ENCODE data around the gene GNAS-AS1.
A peak's percentile ranks its signal among the peaks of the same experiment; 100 is the strongest.

The GNAS-AS1 gene

DNA sequence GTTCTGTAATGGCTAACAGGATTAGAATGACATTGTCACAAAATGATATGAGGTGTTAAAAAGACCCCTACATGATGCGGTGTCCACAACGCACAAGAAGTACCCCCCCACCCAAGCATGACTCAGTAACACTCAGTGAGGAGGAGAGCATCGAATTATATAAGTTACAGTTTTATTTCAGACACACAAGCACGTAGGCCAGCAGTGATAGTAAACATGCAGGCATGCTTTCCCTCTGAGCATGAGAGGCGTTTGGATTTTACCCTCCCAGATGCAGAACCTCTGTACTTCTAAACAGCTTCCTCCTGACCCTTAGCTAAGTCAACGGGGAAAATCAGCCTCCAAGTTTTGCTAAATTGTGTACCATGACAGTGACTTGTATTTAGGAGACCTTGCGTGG is 25.7 kb upstream of the GNAS-AS1 start:
- Mint-ChIP-seq H3K27me3 (no peaks in the 10 kb centered on the region), H3K9me3 (no peaks in the 10 kb centered on the region), H3K4me1 (ENCODE audit: low read depth) (peaks cover 15% of the 10 kb centered on the region), H3K27ac (no peak overlapping the region), H3K36me3 (ENCODE audit: low read depth) (no peaks in the 10 kb centered on the region), H3K4me3 (no peak overlapping the region)

DNA sequence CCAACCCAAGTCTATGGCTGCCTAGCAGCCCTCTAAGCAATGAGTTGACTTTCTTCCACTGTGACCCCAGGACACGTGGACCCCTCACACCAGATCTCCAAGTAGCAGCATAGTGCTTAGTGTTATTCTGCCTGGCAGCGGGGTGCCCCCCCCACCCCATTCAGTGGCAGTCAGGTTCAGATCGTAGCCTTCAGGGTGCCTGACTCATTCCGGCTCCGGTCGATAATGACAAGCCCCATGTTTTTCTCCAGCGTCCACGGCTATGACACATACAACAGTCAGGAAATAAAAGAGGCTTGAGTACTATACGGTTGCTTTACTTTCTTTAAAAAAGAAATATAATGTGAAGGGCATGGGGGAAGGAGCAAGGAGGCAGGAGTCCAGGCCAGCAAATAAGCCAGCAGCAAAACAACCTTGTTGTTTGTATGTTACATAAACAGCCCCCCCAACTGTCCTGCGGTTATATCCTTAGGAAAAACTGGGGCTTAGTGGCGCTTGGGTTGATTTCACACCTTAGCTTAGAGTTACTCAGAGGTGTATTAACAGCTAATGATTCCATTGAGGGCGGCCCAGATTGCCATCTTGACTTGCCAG is 24.9 kb upstream of the GNAS-AS1 start:
- Mint-ChIP-seq H3K4me1 (ENCODE audit: low read depth) (peaks cover 20% of the 10 kb centered on the region), H3K27ac (no peak overlapping the region), H3K9me3 (no peaks in the 10 kb centered on the region), H3K4me3 (no peak overlapping the region), H3K27me3 (no peaks in the 10 kb centered on the region), H3K36me3 (ENCODE audit: low read depth) (no peaks in the 10 kb centered on the region)

DNA sequence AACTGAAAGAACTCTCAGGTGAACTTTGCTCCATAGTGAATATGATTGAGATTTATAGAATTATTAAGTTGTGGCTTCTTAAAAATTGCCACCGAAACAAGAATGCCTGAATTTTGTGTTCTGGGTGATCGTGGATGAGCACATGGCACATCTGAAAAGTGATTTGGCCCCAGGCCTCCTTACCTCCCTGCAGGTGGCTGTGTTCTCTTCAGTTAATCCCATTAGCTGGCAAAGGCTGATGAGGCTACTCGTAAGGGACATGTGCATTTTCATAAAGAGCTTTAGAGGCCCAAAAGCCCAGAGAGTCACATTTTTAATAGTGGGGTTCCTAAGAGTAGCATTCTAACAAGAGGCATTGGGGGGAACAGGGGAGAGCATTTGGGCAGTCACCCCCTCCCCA is 24.4 kb upstream of the GNAS-AS1 start:
- peaks cover 25% of the 10 kb centered on the region for H3K4me1 Mint-ChIP-seq (ENCODE audit: low read depth)
- H3K27me3 Mint-ChIP-seq: no peaks in the 10 kb centered on the region
- H3K27ac Mint-ChIP-seq: no peak overlapping the region
- H3K36me3 Mint-ChIP-seq (ENCODE audit: low read depth): no peaks in the 10 kb centered on the region
- no peak overlapping the region for H3K4me3 Mint-ChIP-seq
- H3K9me3 Mint-ChIP-seq: no peaks in the 10 kb centered on the region

DNA sequence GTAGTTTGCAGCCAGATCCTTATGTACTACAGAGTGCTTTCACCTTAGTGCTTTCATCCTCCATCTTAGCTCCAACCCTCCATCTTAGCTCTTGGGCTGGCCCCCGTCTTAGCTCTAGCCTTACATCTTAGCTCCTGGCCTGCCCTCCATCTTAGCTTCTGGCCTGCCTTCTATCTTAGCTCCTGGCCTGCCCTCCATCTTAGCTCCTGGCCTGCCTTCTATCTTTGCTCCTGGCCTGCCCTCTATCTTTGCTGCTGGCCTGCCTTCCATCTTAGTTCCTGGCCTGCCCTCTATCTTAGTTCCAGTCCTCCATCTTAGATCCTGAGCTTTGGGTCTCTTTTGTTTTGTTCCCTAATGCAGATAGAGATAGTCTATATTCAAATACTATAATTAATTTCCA is 23.8 kb upstream of the GNAS-AS1 start:
- Mint-ChIP-seq H3K4me3 (no peak overlapping the region), H3K9me3 (no peaks in the 10 kb centered on the region), H3K27ac (no peak overlapping the region), H3K27me3 (no peaks in the 10 kb centered on the region), H3K36me3 (ENCODE audit: low read depth) (no peaks in the 10 kb centered on the region), H3K4me1 (ENCODE audit: low read depth) (peaks cover 27% of the 10 kb centered on the region)

DNA sequence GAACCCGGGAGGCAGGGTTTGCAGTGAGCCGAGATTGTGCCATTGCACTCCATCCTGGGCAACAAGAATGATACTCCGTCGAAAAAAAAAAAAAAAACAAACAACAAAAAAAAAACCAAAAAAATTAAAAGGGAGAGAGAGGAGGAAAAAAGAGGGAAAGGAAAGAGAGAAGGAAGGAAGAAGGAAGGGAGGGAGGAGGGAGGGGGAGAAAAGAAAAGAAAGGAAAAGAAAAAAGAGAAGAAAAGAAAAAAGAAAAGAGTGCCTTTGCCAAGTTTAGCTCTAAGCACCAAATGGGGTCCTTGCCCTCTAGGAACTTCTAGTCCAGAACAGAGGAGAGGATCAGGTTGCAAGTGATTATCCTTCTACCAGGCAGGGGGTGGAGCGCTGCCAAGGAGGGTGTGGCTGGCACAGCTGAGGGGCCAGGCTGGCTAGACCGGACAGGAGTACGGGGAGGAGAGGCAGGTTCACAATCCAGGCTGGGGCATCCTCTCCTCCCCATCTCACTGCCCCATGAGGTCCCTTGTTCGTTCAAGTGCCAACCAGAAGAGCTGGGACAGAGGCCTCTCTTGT is 20.9 kb upstream of the GNAS-AS1 start:
- Mint-ChIP-seq H3K36me3 (ENCODE audit: low read depth) (no peaks in the 10 kb centered on the region), H3K4me1 (ENCODE audit: low read depth) (peaks cover 12% of the 10 kb centered on the region), H3K9me3 (no peaks in the 10 kb centered on the region), H3K27me3 (no peaks in the 10 kb centered on the region), H3K27ac (no peak overlapping the region), H3K4me3 (no peak overlapping the region)

DNA sequence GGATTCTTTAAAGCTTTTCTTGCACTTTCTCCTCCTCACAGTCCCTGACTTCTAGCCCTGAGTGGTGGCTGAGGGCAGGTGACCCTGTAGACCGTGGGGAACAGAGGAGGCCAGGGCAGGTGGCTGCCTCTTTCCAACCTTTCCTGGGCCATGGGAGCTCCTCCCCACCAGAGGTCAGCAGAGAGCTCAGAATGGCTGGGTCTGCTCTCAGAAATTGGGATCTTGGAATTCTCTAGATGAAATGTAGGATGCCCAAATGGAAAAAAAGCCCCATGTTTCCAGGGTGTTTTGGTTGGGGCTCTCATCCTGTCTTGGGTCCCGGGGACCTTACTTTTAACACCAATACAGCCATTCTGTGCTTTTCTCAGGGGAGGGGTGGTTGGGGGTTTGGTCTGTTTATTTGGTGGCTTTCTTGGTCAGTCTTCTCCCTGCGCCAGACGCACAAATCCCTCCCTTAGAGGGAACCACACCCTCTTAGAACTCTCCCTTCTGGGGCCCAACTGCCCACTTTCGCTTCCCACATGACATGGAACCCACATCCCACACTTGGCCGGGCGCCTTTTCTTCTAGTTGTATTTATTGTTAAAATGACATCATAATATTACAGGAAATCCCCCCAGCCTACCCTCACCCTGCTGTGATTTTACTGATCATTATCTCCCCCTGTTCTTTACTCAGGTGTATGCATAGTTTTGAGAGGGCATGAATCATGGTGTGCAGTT is 19.8 kb upstream of the GNAS-AS1 start:
- H3K4me3 Mint-ChIP-seq: no peak overlapping the region
- no peaks in the 10 kb centered on the region for H3K36me3 Mint-ChIP-seq (ENCODE audit: low read depth)
- H3K4me1 Mint-ChIP-seq (ENCODE audit: low read depth): peaks cover 12% of the 10 kb centered on the region
- H3K9me3 Mint-ChIP-seq: no peaks in the 10 kb centered on the region
- H3K27me3 Mint-ChIP-seq: no peaks in the 10 kb centered on the region
- H3K27ac Mint-ChIP-seq: no peak overlapping the region

DNA sequence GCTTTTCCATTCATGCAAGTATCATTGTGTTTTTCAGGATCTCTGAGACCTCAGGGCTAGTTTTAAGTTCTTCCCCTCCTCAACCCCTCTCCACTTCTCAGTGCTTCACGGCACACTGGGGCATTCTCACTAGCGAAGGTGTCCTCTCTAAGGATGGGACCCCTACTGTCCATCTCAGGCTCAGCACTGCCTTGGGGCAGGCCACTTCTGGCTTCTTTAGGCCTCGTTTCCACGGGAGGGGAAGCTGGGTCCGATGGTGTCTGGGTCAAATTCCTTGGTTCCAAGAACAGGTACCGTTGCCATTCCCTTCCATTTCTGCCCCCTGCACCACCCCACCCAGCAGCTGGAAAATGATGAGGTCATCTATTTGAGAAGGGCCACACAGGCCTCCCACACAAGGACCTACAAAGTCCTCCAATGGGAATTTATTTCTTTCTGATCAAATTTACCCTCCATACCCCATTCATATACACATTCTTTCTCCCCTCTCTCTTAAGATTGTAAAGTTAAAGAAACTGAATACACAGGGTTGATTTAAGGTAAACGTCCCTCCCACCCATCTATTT is 19.0 kb upstream of the GNAS-AS1 start:
- no peaks in the 10 kb centered on the region for H3K36me3 Mint-ChIP-seq (ENCODE audit: low read depth)
- H3K9me3 Mint-ChIP-seq: no peaks in the 10 kb centered on the region
- H3K4me1 Mint-ChIP-seq (ENCODE audit: low read depth): peaks cover 12% of the 10 kb centered on the region
- H3K27ac Mint-ChIP-seq: no peak overlapping the region
- no peaks in the 10 kb centered on the region for H3K27me3 Mint-ChIP-seq
- no peak overlapping the region for H3K4me3 Mint-ChIP-seq

DNA sequence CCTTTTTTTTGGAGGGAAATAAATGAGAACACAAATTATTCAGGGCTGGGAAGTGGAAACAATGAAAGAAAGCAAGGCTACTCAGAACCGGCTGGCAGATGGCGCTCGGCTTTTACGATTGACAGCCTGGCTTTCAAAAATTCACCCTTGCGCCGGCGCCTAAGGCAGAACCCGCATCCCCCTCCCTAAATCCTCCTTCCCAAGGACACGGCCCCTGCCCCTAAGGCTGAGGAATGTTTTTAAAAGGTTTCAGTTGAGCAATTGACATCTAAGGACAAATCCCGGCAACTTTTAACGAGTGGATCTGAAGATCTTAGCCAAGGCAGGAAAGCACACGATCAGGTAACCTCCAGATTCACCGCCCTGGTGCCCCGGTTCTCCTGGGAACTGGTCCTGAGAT is 18.1 kb upstream of the GNAS-AS1 start:
- H3K9me3 Mint-ChIP-seq: no peaks in the 10 kb centered on the region
- peaks cover 12% of the 10 kb centered on the region for H3K4me1 Mint-ChIP-seq (ENCODE audit: low read depth)
- H3K4me3 Mint-ChIP-seq: no peak overlapping the region
- H3K27ac Mint-ChIP-seq: no peak overlapping the region
- no peaks in the 10 kb centered on the region for H3K36me3 Mint-ChIP-seq (ENCODE audit: low read depth)
- peaks cover under 1% of the 10 kb centered on the region for H3K27me3 Mint-ChIP-seq

DNA sequence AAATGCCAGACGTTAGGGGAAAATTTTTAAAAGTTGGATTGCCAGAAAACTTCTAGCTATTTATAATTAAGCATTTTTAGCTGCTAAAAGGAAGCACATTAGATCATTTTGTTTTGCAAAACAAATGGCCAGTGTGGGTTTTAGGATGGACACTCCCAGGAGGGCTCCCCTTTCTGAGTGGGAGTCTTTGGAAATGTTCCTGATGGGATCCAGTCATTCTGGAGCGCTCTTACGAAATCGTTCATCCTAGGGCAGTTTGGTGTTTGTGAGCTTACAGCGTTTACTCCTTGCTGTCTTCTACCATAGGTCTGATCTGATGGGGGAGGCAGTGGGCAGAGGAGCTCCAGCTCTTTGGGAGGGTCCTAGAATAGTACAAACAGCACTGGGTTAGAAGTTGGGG is 16.5 kb upstream of the GNAS-AS1 start:
- H3K9me3 Mint-ChIP-seq: no peaks in the 10 kb centered on the region
- no peak overlapping the region for H3K4me3 Mint-ChIP-seq
- H3K27ac Mint-ChIP-seq: no peak overlapping the region
- no peaks in the 10 kb centered on the region for H3K36me3 Mint-ChIP-seq (ENCODE audit: low read depth)
- H3K27me3 Mint-ChIP-seq: peaks cover 8% of the 10 kb centered on the region
- H3K4me1 Mint-ChIP-seq (ENCODE audit: low read depth): peaks cover 12% of the 10 kb centered on the region

DNA sequence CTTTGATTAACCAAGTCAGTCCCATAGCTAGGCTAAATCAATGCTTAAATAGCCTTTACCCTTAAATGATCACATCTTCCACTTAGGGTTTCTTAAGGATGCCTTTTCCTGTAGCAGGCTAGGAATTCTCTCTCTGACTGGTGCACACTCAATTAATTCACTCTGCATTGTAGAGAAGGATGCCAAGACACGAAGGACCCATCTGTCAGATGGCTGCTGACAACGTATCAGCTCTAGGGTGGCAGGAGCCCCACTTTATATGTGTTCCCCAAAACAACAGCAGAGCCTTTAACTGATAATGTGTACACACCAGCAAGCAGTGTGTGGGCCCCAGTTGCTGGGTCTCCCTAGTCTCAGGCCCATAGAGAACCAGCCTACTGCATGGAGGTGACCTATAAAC is 15.1 kb upstream of the GNAS-AS1 start:
- H3K27ac Mint-ChIP-seq: no peak overlapping the region
- peaks cover 16% of the 10 kb centered on the region for H3K27me3 Mint-ChIP-seq
- H3K4me1 Mint-ChIP-seq (ENCODE audit: low read depth): peaks cover 9% of the 10 kb centered on the region
- H3K36me3 Mint-ChIP-seq (ENCODE audit: low read depth): no peaks in the 10 kb centered on the region
- no peaks in the 10 kb centered on the region for H3K9me3 Mint-ChIP-seq
- H3K4me3 Mint-ChIP-seq: no peak overlapping the region

DNA sequence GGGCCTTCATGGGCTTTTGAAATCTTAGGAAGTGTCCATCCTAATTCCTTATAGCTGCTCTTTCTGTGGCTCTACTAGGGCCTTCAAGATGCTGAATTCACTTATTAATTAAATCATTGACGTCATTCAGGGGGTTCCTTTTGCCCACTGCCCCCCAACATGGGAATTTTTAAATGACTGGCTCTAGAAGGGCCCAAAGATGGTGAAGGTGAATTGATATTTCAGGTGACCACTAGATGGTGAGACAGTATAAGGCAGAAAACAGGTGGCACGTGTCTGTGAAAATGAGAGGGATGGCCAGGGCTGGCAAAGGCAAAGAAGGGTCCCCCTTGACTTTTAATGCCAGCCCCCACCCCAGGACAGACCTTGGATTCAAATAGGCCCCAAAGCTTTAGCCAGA is 13.6 kb upstream of the GNAS-AS1 start:
- Mint-ChIP-seq H3K4me1 (ENCODE audit: low read depth) (no peaks in the 10 kb centered on the region), H3K36me3 (ENCODE audit: low read depth) (no peaks in the 10 kb centered on the region), H3K4me3 (no peak overlapping the region), H3K9me3 (no peaks in the 10 kb centered on the region), H3K27me3 (peaks cover 20% of the 10 kb centered on the region), H3K27ac (no peak overlapping the region)

DNA sequence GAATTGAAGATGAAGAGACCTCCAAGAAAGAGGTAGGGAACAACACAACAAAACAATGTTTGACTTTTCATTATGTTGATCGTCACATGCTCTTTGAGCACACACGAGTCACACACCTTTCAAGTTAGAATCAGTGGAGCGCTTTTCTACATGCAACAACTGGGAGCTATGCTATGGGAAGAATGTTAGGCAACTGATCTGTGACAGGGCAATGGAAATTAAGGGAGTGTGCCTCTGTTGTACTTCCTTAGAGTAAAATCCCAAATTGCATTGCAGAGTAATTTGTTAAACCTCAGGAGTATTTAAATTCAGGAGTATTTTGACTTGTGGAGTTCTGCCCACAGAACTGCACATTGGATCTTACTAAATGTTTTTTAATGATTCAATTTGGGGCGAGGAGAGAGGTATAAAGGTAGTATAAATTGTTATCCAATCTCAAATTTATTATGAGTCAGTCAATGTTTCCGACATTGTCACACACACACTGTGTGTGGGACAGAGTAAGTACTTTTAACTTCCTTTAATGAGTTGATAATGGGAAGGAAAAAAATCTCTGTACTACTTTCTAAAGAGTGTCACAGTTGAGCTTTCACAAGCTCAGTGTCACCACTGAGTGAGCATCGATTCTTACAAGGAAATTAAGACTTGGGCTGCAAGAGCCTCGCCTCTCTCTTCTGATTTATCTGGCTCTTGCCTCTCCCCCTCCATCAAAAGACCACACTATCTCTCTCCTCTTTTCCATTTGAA is 12.5 kb upstream of the GNAS-AS1 start:
- H3K27me3 Mint-ChIP-seq: peaks cover 29% of the 10 kb centered on the region
- H3K9me3 Mint-ChIP-seq: no peaks in the 10 kb centered on the region
- no peaks in the 10 kb centered on the region for H3K36me3 Mint-ChIP-seq (ENCODE audit: low read depth)
- no peak overlapping the region for H3K27ac Mint-ChIP-seq
- H3K4me3 Mint-ChIP-seq: no peak overlapping the region
- no peaks in the 10 kb centered on the region for H3K4me1 Mint-ChIP-seq (ENCODE audit: low read depth)

DNA sequence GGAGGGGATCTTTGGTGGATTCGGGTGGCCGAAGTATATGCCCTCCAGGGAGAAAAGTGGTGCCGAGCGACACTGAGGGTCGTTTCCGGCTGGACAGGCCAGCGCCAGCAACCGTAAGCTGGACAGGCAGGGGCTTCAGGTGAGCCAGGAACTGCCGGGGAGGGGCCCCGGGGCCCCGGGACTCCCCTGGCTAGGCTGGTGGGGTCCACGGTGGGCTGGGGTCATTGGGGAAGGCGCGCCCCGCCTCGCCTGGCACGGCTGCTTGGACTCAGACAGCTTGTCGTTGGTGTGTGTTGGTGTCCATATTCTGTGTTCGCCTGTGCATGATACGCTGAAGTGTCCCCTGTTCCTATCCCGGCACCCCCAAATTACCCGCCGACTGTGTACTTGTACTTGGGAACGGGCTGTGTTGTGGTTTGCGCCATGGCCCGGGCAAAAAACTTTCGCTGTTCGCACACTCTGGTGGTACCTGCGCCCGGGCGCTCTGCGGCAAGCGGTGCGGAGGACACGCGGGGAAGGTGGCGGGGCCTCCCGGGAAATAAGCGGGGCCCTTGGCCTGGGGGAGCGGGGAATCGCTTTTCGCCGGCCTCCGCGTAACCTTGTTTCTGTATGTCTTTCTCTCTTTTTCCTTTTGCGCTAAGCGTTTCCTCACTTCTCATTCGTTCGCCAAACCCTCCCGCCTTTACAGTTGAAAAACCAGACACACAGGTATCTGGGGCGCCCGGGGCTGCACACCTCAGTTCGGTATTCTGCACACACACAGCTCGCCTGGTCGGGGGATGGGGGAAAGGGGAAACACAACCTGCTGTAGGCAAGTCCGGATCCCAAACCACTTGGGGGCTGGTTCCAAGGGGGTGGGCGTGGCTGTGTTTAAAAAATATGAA is 5.0 kb upstream of the GNAS-AS1 start:
- Mint-ChIP-seq H3K4me1 (ENCODE audit: low read depth) (peaks cover 21% of the 10 kb centered on the region), H3K9me3 (no peaks in the 10 kb centered on the region), H3K36me3 (ENCODE audit: low read depth) (no peaks in the 10 kb centered on the region), H3K4me3 (peak overlapping the region; percentile 32), H3K27ac (no peak overlapping the region), H3K27me3 (peaks cover 54% of the 10 kb centered on the region)

Data from stimulated activated naive CD8-positive, alpha-beta T cell treated with anti-CD3 and anti-CD28 coated beads, Interleukin-15, Interleukin-2, amounts not matched to agents 100 ng/mL and 50 ng/mL, for 24 hours (primary cell).